Endothelial cell of umbilical vein (primary cell): ENCODE measurements around the gene TDP1.

Experiments used
- CTCF ChIP-seq, 2 donors: IDR thresholded peaks; 1 replicate in 1 of 2; 2 replicates in 1 of 2; pipeline ENCODE4 v1.5.1; 2011; ENCODE audit warnings: low read length in 2 of 2, mild to moderate bottlenecking in 2 of 2, moderate library complexity in 2 of 2, control low read depth in 1 of 2, inconsistent platforms in 1 of 2, low read depth in 1 of 2; ENCODE audit not compliant: insufficient read depth in 1 of 2; ENCODE audit errors: extremely low read depth in 1 of 2
- EZH2 ChIP-seq: IDR thresholded peaks from 2 replicates; pipeline ENCODE4 v1.6.1; 2012; ENCODE audit warnings: borderline replicate concordance, low read depth, mild to moderate bottlenecking, moderate library complexity, low read length, inconsistent platforms; ENCODE audit not compliant: severe bottlenecking
- FOS ChIP-seq: IDR thresholded peaks from 2 replicates; pipeline ENCODE4 v1.6.1; 2011; ENCODE audit warnings: mild to moderate bottlenecking, low read length, moderate library complexity, borderline replicate concordance; ENCODE audit not compliant: insufficient read depth
- GATA2 ChIP-seq: IDR thresholded peaks from 2 replicates; pipeline ENCODE4 v1.7.0; 2011; ENCODE audit warnings: low read depth, mild to moderate bottlenecking, moderate library complexity, mixed read lengths, low read length; ENCODE audit not compliant: insufficient read length, insufficient read depth
- JUN ChIP-seq: IDR thresholded peaks from 2 replicates; pipeline ENCODE4 v1.6.1; 2011; ENCODE audit warnings: borderline replicate concordance, low read depth; ENCODE audit not compliant: insufficient read length, insufficient read depth
- MAX ChIP-seq: IDR thresholded peaks from 2 replicates; pipeline ENCODE4 v1.6.1; 2011; ENCODE audit not compliant: insufficient read depth, insufficient read length
- MYC ChIP-seq: IDR thresholded peaks from one replicate; pipeline ENCODE4 v1.6.1; 2011; ENCODE audit warnings: mild to moderate bottlenecking, low read depth, low read length
- POLR2A ChIP-seq: IDR thresholded peaks from 2 replicates; pipeline ENCODE4 v1.6.1; 2012; ENCODE audit warnings: low read depth, mild to moderate bottlenecking, control low read depth, low read length
- POLR2AphosphoS5 ChIP-seq: IDR thresholded peaks from 2 replicates; pipeline ENCODE4 v1.6.1; 2012; ENCODE audit warnings: low read depth, mild to moderate bottlenecking, control low read depth, low read length, moderate library complexity; ENCODE audit not compliant: insufficient read depth

GRCh38 chr14:90034156-90034555, 78.4 kb downstream of the TDP1 start:
- TF ChIP-seq CTCF (IDR thresholded peaks at IDR 0.05; ENCODE audit: extremely low read depth in 1 of 2, insufficient read depth in 1 of 2, low read depth in 1 of 2, low read length in 2 of 2) (no peak), POLR2A (no peak), JUN (no peak), EZH2 (no peak), MAX (no peak), POLR2AphosphoS5 (no peak), MYC (no peak), FOS (no peak), GATA2 (no peak)
